Stomach (tissue), 4 donors: Measurements from ENCODE around the gene CAPN12.

Experiments used
- CTCF ChIP-seq, 7 experiments: fragments of 450-650 bp in 4 of 7; fragments of 200-600 bp in 3 of 7; sonication (generic) in 3 of 7; IDR thresholded peaks; one replicate each; pipeline ENCODE4 v1.5.1; 2016 to 2019; ENCODE audit warnings: antibody characterized with exemption in 7 of 7, control low read depth in 2 of 7, mild to moderate bottlenecking in 1 of 7
- POLR2A ChIP-seq, 4 donors: fragments of 450-650 bp; IDR thresholded peaks; one replicate each; pipeline ENCODE4 v1.6.1; 2016; ENCODE audit warnings: antibody characterized with exemption in 4 of 4, control low read depth in 2 of 4, mild to moderate bottlenecking in 1 of 4, moderate library complexity in 1 of 4

GRCh38 chr19:38723990-38724854 is 20.1 kb downstream of the CAPN12 start:
- TF ChIP-seq CTCF (IDR thresholded peaks at IDR 0.05) (no peak), POLR2A (IDR thresholded peaks at IDR 0.05) (no peak)
